Suprapubic skin (tissue), 4 donors: Measurements from ENCODE around the gene MAPK11. TPM values are rescaled to one million over a fixed set of nuclear protein-coding genes. Genes with fewer than 3 reads are reported as not detected.

Experiments used
- DNase-seq, 2 donors: peaks; one replicate each; pipeline ENCODE4 v3.0.0-alpha.2; 2019; ENCODE audit warnings: low spot score in 2 of 2
- H3K27ac ChIP-seq: fragments of 200-600 bp; sonication (generic); one replicate; pipeline ENCODE4 v1.5.1; 2019
- H3K27me3 ChIP-seq: fragments of 200-600 bp; sonication (generic); one replicate; pipeline ENCODE4 v1.5.1; 2019
- H3K36me3 ChIP-seq: fragments of 200-600 bp; sonication (generic); one replicate; pipeline ENCODE4 v1.5.1; 2019
- H3K4me1 ChIP-seq: fragments of 200-600 bp; sonication (generic); one replicate; pipeline ENCODE4 v1.5.1; 2019
- H3K4me3 ChIP-seq: fragments of 200-600 bp; sonication (generic); one replicate; pipeline ENCODE4 v1.5.1; 2019; ENCODE audit warnings: mild to moderate bottlenecking
- H3K9me3 ChIP-seq: fragments of 200-600 bp; sonication (generic); one replicate; pipeline ENCODE4 v1.5.1; 2019
- EP300 ChIP-seq: sonication (generic); formaldehyde crosslinking; IDR thresholded peaks from one replicate; pipeline ENCODE4 v1.6.1; 2017; ENCODE audit warnings: antibody characterized with exemption
- POLR2A ChIP-seq, 2 donors: fragments of 450-650 bp; IDR thresholded peaks; one replicate each; pipeline ENCODE4 v1.6.1; 2017; ENCODE audit warnings: antibody characterized with exemption in 2 of 2, mild to moderate bottlenecking in 2 of 2, moderate library complexity in 2 of 2
- POLR2AphosphoS5 ChIP-seq, 3 donors: sonication (generic); formaldehyde crosslinking; IDR thresholded peaks; one replicate each; pipeline ENCODE4 v1.6.1; 2017; ENCODE audit warnings: antibody characterized with exemption in 3 of 3
- WGBS: methylation state at CpG from one replicate; pipeline ENCODE4 v1.1.5; 2018; 5-methylcytosine and 5-hydroxymethylcytosine counted together
- total RNA-seq, 4 donors: library from RNA; depleted of rRNA; stranded (reverse); fragments of >200 nt; gene quantifications; one replicate each; pipeline ENCODE4 v1.1.0, GENCODE V29; 2016
- TF ChIP-seq, protein P1 (sequence below), 2 donors: fragments of 200-600 bp in 1 of 2; fragments of 450-650 bp in 1 of 2; sonication (generic) in 1 of 2; IDR thresholded peaks; one replicate each; pipeline ENCODE4 v1.5.1; 2016 to 2019; ENCODE audit warnings: antibody characterized with exemption in 2 of 2, mild to moderate bottlenecking in 1 of 2, moderate library complexity in 1 of 2

The MAPK11 gene
- total RNA-seq, 4 donors from 2014 or later, result 3.8 to 5.8 (median 4.5) TPM

DNA sequence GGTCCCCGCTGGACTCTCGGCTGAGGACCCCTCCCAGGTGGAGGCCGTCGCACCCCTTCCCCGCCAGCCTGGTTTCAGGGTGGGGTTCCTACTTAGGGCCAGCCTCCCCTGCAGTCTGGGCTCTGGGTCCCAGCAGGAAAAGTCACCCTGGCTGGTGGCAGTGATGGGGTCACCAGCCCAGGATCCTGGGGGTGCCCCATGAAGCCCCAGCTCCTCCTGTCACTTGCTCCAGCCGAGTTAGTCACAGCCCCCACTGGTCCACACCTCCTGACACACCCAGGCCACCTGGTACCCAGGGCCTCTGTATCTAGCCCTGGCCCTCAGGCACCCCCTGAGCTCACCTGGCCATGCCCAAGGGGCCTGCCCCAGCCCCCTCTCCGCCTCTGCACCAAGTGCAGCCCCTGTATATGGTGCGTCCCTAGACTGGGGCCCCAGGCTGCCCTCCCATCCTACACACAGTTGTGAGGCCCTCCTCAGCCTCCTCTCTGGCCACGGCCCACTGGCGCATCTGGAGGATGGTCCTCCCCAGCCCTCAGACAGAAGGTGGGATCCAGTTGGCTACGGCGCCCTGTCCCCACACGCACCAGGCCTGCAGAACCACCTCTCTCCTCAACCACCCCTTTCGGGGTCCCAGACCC, 30.6 kb upstream of the MAPK11 start:
- no peaks in the 10 kb centered on the region for H3K9me3 ChIP-seq
- WGBS, result 71% methylated on average over 11 of the region's 14 CpGs
- TF ChIP-seq EP300 (no peak), POLR2A (IDR thresholded peaks at IDR 0.05) (no peak)
- peaks cover 93% of the 10 kb centered on the region for H3K4me1 ChIP-seq
- H3K36me3 ChIP-seq, result no peaks in the 10 kb centered on the region
- H3K27me3 ChIP-seq, result no peaks in the 10 kb centered on the region
- DNase-seq, result no peak
- peak overlapping the region; percentile 96 for H3K27ac ChIP-seq
- H3K4me3 ChIP-seq, result peak overlapping the region; percentile 53

DNA sequence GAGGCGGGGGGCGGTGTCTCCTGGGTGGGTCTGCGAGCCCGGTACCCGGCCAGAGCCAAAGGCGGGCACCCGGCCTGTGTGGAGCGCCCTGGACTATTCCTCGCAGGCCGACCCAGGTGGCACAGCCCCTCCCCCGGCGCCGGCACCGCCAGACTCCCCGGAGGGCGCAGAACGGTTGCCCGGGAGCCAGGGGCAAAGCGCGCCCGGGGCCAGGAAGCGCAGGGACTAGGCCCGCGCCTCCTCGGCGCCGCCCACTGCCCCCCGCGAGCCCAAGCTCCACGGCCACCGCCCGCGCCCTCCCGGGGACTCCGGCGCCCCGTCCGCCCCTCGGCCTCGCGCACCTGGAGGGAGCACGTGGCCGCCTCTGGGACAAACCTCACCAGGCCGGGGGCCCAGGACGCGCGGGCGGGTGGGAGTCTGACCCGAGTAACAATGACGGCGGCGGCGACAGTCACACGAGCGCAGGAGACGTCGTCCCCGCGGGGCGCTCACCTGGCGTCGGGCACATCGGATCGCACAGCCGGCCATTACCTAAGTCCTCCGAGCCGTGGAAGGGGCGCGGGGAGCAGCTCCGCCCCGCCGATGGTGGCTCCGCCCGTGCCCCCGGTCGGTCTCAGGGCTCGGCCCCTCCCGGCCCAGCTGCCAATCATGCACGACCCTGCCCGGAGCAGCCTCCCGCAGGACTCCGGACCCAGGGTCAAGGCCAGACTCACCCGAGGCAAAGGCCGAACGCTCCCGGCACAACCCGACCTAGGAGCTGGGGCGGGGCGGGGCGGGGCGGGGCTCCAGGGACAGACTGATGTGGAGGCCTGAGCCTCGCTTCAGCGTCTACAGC, 29.8 kb upstream of the MAPK11 start:
- 10% methylated on average over 18 of the region's 93 CpGs for WGBS
- no peaks in the 10 kb centered on the region for H3K9me3 ChIP-seq
- no peaks in the 10 kb centered on the region for H3K36me3 ChIP-seq
- TF ChIP-seq POLR2A (IDR thresholded peaks at IDR 0.05) (no peak), EP300 (no peak), POLR2AphosphoS5 (IDR thresholded peaks at IDR 0.05) (no peak)
- TF ChIP-seq, protein P1, sequence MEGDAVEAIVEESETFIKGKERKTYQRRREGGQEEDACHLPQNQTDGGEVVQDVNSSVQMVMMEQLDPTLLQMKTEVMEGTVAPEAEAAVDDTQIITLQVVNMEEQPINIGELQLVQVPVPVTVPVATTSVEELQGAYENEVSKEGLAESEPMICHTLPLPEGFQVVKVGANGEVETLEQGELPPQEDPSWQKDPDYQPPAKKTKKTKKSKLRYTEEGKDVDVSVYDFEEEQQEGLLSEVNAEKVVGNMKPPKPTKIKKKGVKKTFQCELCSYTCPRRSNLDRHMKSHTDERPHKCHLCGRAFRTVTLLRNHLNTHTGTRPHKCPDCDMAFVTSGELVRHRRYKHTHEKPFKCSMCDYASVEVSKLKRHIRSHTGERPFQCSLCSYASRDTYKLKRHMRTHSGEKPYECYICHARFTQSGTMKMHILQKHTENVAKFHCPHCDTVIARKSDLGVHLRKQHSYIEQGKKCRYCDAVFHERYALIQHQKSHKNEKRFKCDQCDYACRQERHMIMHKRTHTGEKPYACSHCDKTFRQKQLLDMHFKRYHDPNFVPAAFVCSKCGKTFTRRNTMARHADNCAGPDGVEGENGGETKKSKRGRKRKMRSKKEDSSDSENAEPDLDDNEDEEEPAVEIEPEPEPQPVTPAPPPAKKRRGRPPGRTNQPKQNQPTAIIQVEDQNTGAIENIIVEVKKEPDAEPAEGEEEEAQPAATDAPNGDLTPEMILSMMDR (IDR thresholded peaks at IDR 0.05), result no peak
- peaks cover 85% of the 10 kb centered on the region for H3K4me1 ChIP-seq
- DNase-seq, result no peak
- peak overlapping the region; percentile 53 for H3K4me3 ChIP-seq
- peak overlapping the region; percentile 71 for H3K27ac ChIP-seq
- no peaks in the 10 kb centered on the region for H3K27me3 ChIP-seq

DNA sequence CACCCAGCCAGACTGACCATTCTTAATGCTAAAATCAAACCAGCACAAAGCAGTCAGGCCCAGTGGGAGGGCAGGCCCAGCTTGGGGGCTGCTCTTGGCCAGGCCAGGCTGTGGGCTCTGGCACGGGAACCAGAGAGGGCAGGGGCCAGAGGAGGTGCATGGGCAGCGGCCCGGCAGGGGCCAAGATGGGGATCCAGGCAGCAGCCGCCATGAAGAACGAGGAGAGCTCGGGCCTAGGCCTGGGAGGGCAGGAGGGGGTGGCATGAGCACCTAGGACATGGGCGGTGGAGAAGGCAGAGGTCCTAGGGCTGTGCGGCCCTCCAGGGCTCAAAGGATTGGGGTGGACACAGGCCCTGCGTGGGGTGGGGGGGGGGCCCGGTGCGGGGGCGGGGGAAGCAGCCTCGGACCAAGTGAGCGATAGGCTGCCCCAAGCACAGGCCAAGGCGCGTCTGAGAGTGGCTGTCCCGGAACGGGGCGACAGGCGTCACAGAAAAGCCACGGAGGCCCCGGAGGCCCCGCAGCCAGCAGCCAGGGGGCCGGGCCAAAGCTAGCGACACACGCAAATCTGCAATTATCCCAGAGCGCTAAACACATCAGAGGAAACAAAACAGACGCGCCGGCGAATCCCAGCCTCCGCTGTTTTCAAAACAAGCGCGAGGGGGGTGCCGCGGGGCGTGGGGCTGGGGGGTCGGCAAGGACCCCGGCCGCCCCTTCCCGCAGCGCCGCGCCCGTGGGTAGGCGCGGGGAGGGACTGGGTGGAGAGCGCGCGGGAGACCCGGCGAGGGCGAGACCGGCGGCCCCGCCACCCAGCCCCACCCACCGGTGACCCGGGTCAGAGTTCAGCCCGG, 29.0 kb upstream of the MAPK11 start:
- 20% methylated on average over 29 of the region's 59 CpGs for WGBS
- peaks cover 85% of the 10 kb centered on the region for H3K4me1 ChIP-seq
- H3K4me3 ChIP-seq, result peak overlapping the region; percentile 53

DNA sequence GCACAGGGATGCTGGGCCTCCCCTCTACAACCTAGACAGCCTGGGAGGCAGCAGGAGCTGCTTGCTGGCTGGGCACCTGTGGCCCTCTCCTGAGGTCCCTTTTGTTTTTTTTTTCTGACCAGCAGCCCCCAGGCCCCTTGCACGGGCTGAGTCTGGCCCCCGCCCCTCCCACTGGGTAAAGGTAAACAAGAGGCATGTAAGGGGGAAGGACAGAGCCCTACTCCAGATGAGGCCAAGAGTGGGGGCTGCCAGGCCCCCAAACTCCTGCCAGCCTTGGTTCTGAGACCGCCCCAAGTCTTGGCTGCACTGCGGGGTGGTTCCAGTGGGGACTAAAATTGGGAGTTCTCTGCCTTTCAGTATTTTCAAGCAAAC, 28.1 kb upstream of the MAPK11 start:
- no peak for DNase-seq
- Histone ChIP-seq H3K9me3 (no peaks in the 10 kb centered on the region), H3K4me1 (peaks cover 85% of the 10 kb centered on the region), H3K27me3 (no peaks in the 10 kb centered on the region), H3K36me3 (no peaks in the 10 kb centered on the region), H3K27ac (no peak overlapping the region), H3K4me3 (no peak overlapping the region)
- WGBS, result 84% methylated on average over 2 of the region's 4 CpGs
- TF ChIP-seq POLR2A (IDR thresholded peaks at IDR 0.05) (no peak), POLR2AphosphoS5 (IDR thresholded peaks at IDR 0.05) (no peak), EP300 (no peak)
- TF ChIP-seq, protein P1 (IDR thresholded peaks at IDR 0.05), result no peak

More for the DNA sequence above, 29.0 kb upstream of the MAPK11 start:
- no peak for DNase-seq
- Histone ChIP-seq H3K27me3 (no peaks in the 10 kb centered on the region), H3K27ac (peak overlapping the region; percentile 71), H3K9me3 (no peaks in the 10 kb centered on the region), H3K36me3 (no peaks in the 10 kb centered on the region)
- TF ChIP-seq EP300, result no peak
- TF ChIP-seq, protein P1 (IDR thresholded peaks at IDR 0.05), result no peak
- TF ChIP-seq POLR2A (IDR thresholded peaks at IDR 0.05), result no peak
- no peak for TF ChIP-seq POLR2AphosphoS5 (IDR thresholded peaks at IDR 0.05)

DNA sequence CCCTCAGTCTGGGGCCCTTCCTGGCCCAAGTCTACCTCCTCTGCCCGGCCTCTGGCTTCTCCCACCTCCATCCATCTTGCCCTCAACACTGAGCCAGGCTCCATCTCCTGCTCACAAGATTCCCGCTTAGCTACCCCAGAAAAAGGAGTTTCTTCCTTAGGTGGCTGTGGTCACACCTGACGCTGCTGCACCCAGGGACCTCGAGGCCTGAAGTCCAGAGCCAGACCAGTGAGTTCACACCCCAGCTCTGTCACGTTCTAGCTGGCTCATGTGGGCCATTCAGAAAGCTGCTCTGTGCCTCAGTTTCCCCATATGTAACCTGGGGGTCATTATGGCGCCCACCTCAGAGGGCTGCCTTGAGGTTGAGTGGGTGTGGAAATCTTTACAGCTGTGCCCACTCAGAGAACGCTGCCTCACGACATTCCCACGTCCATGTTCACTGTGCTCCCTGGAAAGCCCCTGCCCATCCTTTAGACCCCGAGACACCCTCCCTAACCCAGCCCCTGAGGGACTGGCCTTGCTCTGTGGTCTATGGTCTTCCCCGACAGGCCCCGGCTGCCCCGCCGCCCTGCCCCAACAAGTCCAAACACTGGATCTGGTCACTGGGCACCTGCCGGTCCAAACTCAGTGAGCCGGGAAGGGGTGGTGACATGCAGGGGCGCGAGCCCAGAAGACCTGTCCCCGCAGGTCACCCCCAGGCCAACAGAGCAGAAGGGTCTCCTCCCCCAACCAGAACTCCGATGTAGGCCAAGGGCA, 27.5 kb upstream of the MAPK11 start:
- Histone ChIP-seq H3K27ac (no peak overlapping the region), H3K4me1 (peaks cover 85% of the 10 kb centered on the region), H3K9me3 (no peaks in the 10 kb centered on the region), H3K4me3 (no peak overlapping the region), H3K36me3 (no peaks in the 10 kb centered on the region), H3K27me3 (no peaks in the 10 kb centered on the region)
- TF ChIP-seq POLR2A (IDR thresholded peaks at IDR 0.05), result no peak
- TF ChIP-seq, protein P1 (IDR thresholded peaks at IDR 0.05), result no peak
- TF ChIP-seq EP300, result no peak
- TF ChIP-seq POLR2AphosphoS5 (IDR thresholded peaks at IDR 0.05), result no peak
- WGBS, result 79% methylated on average over 6 of the region's 20 CpGs
- no peak for DNase-seq
